ENCODE data around the gene PTPRU.
A peak's percentile ranks its signal among the peaks of the same experiment; 100 is the strongest.

PTPRU gene

GRCh38 chr1:29282135-29282923 lies 46.0 kb downstream of the PTPRU start:
- Histone ChIP-seq H3F3A (ENCODE audit: insufficient read depth) (no peaks in the 10 kb centered on the region), H3K27ac (ENCODE audit: low read depth, low read length) (no peak overlapping the region), H3K9me2 (replicated peaks; ENCODE audit: insufficient read depth, low read length) (no peaks in the 10 kb centered on the region), H3K36me3 (ENCODE audit: low read length) (no peaks in the 10 kb centered on the region), H4K20me1 (ENCODE audit: low read depth, low read length) (no peaks in the 10 kb centered on the region), H3K9me3 (ENCODE audit: insufficient read depth, low read length) (no peaks in the 10 kb centered on the region), H3K27me3 (ENCODE audit: low read length) (no peaks in the 10 kb centered on the region), H2AFZ (ENCODE audit: low read depth, low read length, severe bottlenecking) (no peak overlapping the region), H3K9ac (ENCODE audit: low read length) (no peak overlapping the region), H3K4me3 (ENCODE audit: insufficient read depth, low read length, poor library complexity, severe bottlenecking) (no peak overlapping the region), H3K79me2 (ENCODE audit: insufficient read depth, low read length) (no peaks in the 10 kb centered on the region), H3K4me2 (ENCODE audit: low read depth, low read length, poor library complexity, severe bottlenecking) (no peak overlapping the region)
- TF ChIP-seq, protein P1, sequence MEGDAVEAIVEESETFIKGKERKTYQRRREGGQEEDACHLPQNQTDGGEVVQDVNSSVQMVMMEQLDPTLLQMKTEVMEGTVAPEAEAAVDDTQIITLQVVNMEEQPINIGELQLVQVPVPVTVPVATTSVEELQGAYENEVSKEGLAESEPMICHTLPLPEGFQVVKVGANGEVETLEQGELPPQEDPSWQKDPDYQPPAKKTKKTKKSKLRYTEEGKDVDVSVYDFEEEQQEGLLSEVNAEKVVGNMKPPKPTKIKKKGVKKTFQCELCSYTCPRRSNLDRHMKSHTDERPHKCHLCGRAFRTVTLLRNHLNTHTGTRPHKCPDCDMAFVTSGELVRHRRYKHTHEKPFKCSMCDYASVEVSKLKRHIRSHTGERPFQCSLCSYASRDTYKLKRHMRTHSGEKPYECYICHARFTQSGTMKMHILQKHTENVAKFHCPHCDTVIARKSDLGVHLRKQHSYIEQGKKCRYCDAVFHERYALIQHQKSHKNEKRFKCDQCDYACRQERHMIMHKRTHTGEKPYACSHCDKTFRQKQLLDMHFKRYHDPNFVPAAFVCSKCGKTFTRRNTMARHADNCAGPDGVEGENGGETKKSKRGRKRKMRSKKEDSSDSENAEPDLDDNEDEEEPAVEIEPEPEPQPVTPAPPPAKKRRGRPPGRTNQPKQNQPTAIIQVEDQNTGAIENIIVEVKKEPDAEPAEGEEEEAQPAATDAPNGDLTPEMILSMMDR (IDR thresholded peaks at IDR 0.05; ENCODE audit: insufficient read depth, low read length, poor library complexity, severe bottlenecking) = no peak
- TF ChIP-seq EZH2phosphoT487 (conservative IDR thresholded peaks at IDR 0.05; ENCODE audit: low read length) = no peak

- Histone ChIP-seq H3F3A (ENCODE audit: insufficient read depth) (no peaks in the 10 kb centered on the region), H4K20me1 (ENCODE audit: low read depth, low read length) (no peaks in the 10 kb centered on the region), H3K9ac (ENCODE audit: low read length) (no peak overlapping the region), H3K79me2 (ENCODE audit: insufficient read depth, low read length) (no peaks in the 10 kb centered on the region), H3K9me2 (replicated peaks; ENCODE audit: insufficient read depth, low read length) (no peaks in the 10 kb centered on the region), H3K4me3 (ENCODE audit: insufficient read depth, low read length, poor library complexity, severe bottlenecking) (no peak overlapping the region), H2AFZ (ENCODE audit: low read depth, low read length, severe bottlenecking) (peak overlapping the region; percentile 51), H3K4me2 (ENCODE audit: low read depth, low read length, poor library complexity, severe bottlenecking) (no peak overlapping the region), H3K9me3 (ENCODE audit: insufficient read depth, low read length) (no peaks in the 10 kb centered on the region), H3K27ac (ENCODE audit: low read depth, low read length) (no peak overlapping the region), H3K27me3 (ENCODE audit: low read length) (no peaks in the 10 kb centered on the region), H3K36me3 (ENCODE audit: low read length) (no peaks in the 10 kb centered on the region)
- TF ChIP-seq, protein P1 (IDR thresholded peaks at IDR 0.05; ENCODE audit: insufficient read depth, low read length, poor library complexity, severe bottlenecking) = no peak
- TF ChIP-seq EZH2phosphoT487 (conservative IDR thresholded peaks at IDR 0.05; ENCODE audit: low read length) = no peak
Measured at GRCh38 chr1:29282924-29283803, 46.8 kb downstream of the PTPRU start.

DNA sequence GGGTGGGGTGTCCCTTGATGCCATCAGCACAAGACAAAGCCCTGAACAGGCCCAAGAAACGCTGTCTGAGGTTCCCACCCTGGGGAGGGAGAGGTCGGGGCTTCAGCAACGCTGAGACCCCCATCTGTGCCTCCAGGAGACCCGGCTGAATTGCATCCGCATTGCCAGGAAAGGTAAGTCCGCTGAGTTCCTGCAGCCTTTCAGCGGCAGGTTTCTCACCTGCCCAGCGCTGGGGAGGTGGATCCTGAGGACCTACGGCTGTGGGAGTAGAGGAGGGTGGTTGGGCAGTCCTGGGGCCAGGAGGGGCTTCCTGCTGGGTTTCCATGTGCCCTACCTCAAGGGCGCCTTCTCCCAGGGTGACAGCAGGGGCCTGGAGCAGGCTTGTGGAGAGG lies 47.5 kb downstream of the PTPRU start:
- Histone ChIP-seq H3K9me2 (replicated peaks; ENCODE audit: insufficient read depth, low read length) (no peaks in the 10 kb centered on the region), H3K9ac (ENCODE audit: low read length) (no peak overlapping the region), H3F3A (ENCODE audit: insufficient read depth) (no peaks in the 10 kb centered on the region), H2AFZ (ENCODE audit: low read depth, low read length, severe bottlenecking) (no peak overlapping the region), H3K27me3 (ENCODE audit: low read length) (no peaks in the 10 kb centered on the region), H4K20me1 (ENCODE audit: low read depth, low read length) (no peaks in the 10 kb centered on the region), H3K27ac (ENCODE audit: low read depth, low read length) (no peak overlapping the region), H3K4me3 (ENCODE audit: insufficient read depth, low read length, poor library complexity, severe bottlenecking) (no peak overlapping the region), H3K9me3 (ENCODE audit: insufficient read depth, low read length) (no peaks in the 10 kb centered on the region), H3K36me3 (ENCODE audit: low read length) (no peaks in the 10 kb centered on the region), H3K79me2 (ENCODE audit: insufficient read depth, low read length) (no peaks in the 10 kb centered on the region), H3K4me2 (ENCODE audit: low read depth, low read length, poor library complexity, severe bottlenecking) (no peak overlapping the region)
- no peak for TF ChIP-seq EZH2phosphoT487 (conservative IDR thresholded peaks at IDR 0.05; ENCODE audit: low read length)
- TF ChIP-seq, protein P1 (IDR thresholded peaks at IDR 0.05; ENCODE audit: insufficient read depth, low read length, poor library complexity, severe bottlenecking) = no peak
